ENCODE measurements around the gene FBXL15.
A peak's percentile ranks its signal among the peaks of the same experiment; 100 is the strongest.

Gene FBXL15

GRCh38 chr10:102411341-102412255 is 9.0 kb upstream of the FBXL15 start:
- peak in 1 of 3 experiments; percentile 14 for DNase-seq

- DNase-seq = no peak
Measured at GRCh38 chr10:102412293-102412692, 8.3 kb upstream of the FBXL15 start.

DNA sequence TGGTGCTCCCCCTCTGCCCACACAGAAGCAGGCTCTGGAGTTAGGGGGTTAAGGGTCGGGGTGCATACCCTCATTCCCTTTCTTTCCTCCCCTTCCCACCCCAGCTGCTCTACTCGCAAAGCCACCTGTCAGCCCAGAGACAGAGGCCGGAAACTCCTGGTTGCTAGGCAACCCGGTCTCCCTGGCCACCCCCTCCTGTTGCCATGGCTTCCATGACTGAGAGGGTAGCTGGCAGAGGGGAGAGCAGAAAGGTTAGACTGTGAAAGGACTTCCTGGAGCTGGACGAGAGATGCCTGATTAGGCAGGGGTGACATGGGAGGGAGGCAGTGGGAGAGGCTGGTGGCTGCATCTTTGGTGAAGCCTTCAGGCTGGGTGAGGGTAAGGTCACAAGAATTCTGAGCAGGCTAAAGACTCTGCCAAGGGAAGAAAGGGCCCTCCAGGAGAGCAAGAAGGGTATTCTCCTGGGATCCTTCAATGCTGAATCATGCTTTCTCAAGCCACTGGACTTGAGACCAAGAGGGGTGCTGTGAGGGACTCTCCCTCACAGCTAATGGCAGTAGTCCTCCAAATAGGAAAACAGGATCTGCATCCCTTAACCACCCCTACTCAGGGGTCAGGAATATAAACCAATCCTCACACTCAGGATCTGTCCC is 7.5 kb upstream of the FBXL15 start:
- peak; percentile 62 to 89 (median 81) for DNase-seq

GRCh38 chr10:102413806-102414561 is 6.7 kb upstream of the FBXL15 start:
- DNase-seq = no peak

DNA sequence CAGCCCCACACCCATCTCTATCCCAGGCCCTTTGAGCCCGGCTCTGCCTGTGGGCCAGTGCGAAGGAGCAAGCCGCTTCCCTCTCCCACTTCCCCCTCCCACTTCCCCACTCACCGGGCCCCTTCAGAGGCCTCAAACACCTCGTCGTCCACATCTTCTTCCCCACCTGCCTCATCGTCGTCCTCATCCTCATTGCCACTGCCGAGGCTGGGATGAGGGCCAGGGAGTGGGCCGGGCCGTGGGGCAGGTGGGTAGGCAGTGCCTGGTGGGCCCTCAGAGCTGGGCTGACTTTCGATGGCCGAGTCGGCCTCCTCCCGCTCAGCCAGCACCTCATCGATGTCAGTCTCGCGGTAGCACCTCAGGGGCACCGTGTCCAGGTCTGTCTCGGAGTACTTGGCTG is 5.9 kb upstream of the FBXL15 start:
- DNase-seq = no peak

- no peak for DNase-seq
Measured at GRCh38 chr10:102416283-102416682, 4.4 kb upstream of the FBXL15 start.

GRCh38 chr10:102416695-102417094 is 3.9 kb upstream of the FBXL15 start:
- no peak for DNase-seq

GRCh38 chr10:102418622-102419268 is 1.9 kb upstream of the FBXL15 start, which contains the start of gene PSD:
TSS of gene PSD (minus strand) at chr10:102418785. CDS start at chr10:102417038, 1,747 bp downstream.
- peak; percentile 56 to 88 (median 83) for DNase-seq

DNA sequence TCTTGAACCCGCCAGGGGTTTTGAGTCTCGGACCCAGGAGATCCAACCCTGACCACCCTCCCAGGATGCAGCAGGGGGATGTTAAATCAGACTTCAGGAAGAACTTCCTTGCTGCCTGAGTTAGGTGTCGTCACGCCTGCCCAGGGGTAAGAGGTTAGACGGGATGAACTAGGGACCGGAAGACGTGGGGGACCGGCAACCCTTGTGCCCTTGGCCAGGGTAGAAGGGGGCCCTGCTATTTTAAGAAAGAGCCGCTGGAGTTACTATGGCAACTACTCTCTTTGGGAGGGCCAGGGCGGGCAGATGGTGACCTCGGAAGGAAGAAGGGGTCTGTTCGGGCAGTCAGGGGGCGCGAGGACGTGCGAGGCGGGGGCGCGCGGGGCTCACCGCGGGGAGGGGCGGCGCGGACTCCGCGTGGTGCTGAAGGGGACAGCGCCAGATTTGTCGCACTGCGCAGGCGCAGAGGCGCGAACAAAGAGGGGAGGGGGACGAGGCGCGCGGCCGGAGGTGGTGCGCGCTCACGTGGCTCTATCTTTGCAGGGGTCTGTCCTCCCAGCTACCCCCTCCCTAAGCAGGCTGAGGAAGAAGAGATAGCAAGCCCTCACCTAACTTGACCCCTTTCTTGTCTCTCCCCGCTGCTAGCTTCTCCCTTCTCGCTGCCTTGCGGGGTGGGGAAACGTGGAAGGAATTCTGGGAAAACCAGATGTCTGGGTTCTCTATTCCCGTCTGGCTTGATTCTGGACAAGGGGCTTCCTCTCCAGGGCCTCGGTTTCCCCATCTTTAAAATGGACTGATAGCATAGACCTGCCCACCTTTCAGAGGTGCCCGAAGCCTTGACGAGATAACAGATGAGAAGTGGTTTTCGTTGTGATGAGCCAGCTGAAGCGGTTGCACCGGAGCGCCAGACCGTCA is 1.1 kb upstream of the FBXL15 start:
- peak; percentile 73 to 89 (median 88) for DNase-seq

- no peak for DNase-seq
Measured at GRCh38 chr10:102420181-102420713, 389 bp upstream of the FBXL15 start.

- DNase-seq = no peak
Measured at GRCh38 chr10:102421507-102421756, 796 bp downstream of the FBXL15 start.

DNA sequence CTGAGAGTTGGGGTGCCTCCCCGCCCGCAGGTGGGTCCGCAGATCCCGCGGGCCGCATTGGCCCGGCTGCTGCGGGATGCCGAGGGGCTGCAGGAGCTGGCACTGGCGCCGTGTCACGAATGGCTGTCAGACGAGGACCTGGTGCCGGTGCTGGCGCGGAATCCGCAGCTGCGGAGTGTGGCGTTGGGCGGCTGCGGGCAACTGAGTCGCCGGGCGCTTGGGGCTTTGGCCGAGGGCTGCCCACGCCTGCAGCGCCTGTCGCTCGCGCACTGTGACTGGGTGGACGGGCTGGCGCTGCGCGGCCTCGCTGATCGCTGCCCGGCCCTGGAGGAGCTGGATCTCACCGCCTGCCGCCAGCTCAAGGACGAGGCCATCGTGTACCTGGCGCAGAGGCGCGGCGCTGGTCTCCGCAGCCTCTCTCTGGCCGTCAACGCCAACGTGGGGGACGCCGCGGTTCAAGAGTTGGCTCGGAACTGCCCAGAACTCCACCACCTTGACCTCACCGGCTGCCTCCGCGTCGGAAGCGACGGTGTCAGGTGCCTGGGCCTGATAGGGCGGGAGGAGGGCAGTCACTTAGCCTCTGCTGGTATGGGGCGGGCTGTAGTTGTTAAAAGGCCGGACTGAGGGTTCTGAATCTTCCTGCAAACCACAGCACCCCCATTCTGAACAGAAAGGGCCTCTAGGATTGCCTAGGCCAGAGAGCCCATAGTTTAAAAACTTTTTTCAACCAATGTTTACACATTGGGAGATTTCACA is 1.3 kb downstream of the FBXL15 start:
- peak in 2 of 3 experiments; percentile 32 to 49 for DNase-seq

DNA sequence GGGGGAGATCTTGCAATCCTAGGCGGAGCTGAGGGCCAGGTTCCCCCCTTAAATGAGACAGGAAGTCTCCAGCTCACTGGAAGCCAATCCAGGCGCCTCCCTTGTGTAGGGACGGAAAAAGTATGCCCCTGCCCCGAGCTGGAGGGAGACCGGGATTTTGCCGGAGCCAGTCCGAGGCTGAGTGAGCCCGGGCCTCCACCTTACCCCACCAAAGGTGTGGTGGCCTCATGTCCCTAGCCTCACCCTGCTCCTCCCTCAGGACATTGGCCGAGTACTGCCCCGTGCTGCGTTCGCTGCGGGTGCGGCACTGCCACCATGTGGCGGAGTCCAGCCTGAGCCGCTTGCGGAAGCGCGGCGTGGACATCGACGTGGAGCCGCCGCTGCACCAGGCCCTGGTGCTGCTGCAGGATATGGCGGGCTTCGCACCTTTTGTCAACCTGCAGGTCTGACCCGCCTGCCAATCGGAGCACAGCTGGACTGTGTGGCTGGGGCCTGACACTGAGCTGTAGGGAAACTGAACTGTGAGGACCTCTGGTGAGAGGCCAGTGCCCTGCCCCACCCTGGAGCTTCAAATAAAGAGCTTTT is 2.0 kb downstream of the FBXL15 start:
- DNase-seq = peak; percentile 28 to 46 (median 39)

GRCh38 chr10:102423372-102423968 is 2.8 kb downstream of the FBXL15 start:
- DNase-seq = no peak

GRCh38 chr10:102424145-102424544 is 3.5 kb downstream of the FBXL15 start:
- no peak for DNase-seq

- DNase-seq = no peak
Measured at GRCh38 chr10:102424916-102425315, 4.3 kb downstream of the FBXL15 start.

- DNase-seq = no peak
Measured at GRCh38 chr10:102425444-102425843, 4.8 kb downstream of the FBXL15 start.

DNA sequence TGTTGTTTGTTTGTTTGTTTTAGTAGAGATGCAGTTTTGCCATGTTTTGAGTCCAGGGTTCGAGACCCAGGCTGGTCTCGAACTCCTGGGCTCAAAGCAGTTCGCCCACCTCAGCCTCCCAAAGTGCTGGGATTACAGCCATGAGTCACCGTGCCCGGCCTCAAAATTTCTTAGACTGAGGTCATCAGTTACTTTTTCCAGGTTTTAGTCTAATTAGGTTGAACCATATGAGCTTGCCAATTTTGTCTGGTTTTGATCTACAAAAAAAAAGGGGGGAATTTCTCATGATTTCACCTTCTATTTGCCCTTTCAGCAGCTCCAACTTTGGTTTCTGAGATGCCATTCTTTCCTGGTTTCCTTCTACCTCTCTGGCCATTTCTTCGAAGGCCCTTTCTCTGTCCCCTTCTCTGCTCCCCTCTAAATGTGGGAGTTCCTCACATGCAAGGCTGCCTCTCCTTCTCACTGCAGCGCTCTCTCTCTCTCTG is 6.2 kb downstream of the FBXL15 start:
- DNase-seq = no peak

DNA sequence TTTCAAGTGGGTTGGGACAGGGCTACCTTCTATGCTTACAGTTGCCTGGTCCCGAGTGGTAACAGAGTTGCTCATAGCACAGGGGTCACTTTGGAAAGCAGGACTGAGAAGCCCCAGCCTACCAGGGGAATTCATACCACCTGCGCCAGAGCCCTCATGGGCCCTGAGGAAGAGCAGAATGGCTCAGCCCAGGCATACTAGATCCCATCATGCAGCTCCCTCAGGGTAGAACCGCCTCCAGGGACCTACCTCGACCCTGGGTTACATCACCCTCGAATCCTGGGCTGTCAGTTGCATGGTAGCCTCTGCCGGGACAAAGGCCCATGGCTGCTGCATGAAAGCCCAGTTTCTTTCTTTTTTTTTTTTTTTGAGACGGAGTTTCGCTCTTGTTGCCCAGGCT is 8.8 kb downstream of the FBXL15 start:
- no peak for DNase-seq

All from NCI-H1417 (cell line).